Ovary (tissue), 3 donors: Measurements from ENCODE around the gene RANBP17.

Experiments
- EP300 ChIP-seq: sonication (generic); formaldehyde crosslinking; IDR thresholded peaks from one replicate; pipeline ENCODE4 v1.6.1; 2017; ENCODE audit warnings: antibody characterized with exemption
- POLR2A ChIP-seq: fragments of 450-650 bp; IDR thresholded peaks from one replicate; pipeline ENCODE4 v1.6.1; 2017; ENCODE audit warnings: antibody characterized with exemption, mild to moderate bottlenecking, moderate library complexity
- TF ChIP-seq, protein P1 (sequence below), 3 donors: fragments of 450-650 bp in 2 of 3; fragments of 200-600 bp in 1 of 3; IDR thresholded peaks; one replicate each; pipeline versions ENCODE4 v1.5.1 to v1.8.0; 2016 to 2022; ENCODE audit warnings: antibody characterized with exemption in 3 of 3, mild to moderate bottlenecking in 1 of 3
- donor health status: DM: no; HTN: no; CAD: no.

DNA sequence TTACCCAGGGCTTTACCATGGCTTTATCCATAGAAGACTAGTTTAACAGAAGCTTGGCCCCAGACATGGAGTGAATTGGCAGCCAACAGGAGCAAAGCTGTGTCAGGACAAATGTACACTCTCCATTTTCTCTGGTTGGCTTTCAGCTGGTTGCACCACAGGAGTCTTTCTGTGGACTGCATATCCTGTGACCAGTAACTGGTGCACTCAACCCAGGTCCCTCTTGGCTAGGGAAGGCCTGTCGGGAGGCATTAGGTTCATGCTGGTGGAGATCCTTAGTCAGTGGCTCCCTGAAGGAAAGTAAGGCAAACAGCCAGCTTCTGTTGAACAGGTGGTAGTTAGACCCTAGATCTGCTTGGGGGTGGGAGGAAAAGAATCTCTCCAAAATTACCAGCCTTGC, 300.3 kb downstream of the RANBP17 start:
- TF ChIP-seq, protein P1, sequence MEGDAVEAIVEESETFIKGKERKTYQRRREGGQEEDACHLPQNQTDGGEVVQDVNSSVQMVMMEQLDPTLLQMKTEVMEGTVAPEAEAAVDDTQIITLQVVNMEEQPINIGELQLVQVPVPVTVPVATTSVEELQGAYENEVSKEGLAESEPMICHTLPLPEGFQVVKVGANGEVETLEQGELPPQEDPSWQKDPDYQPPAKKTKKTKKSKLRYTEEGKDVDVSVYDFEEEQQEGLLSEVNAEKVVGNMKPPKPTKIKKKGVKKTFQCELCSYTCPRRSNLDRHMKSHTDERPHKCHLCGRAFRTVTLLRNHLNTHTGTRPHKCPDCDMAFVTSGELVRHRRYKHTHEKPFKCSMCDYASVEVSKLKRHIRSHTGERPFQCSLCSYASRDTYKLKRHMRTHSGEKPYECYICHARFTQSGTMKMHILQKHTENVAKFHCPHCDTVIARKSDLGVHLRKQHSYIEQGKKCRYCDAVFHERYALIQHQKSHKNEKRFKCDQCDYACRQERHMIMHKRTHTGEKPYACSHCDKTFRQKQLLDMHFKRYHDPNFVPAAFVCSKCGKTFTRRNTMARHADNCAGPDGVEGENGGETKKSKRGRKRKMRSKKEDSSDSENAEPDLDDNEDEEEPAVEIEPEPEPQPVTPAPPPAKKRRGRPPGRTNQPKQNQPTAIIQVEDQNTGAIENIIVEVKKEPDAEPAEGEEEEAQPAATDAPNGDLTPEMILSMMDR (IDR thresholded peaks at IDR 0.05) = no peak
- no peak for TF ChIP-seq POLR2A
- no peak for TF ChIP-seq EP300
